ENCODE measurements around the gene ANOS1.

DNA sequence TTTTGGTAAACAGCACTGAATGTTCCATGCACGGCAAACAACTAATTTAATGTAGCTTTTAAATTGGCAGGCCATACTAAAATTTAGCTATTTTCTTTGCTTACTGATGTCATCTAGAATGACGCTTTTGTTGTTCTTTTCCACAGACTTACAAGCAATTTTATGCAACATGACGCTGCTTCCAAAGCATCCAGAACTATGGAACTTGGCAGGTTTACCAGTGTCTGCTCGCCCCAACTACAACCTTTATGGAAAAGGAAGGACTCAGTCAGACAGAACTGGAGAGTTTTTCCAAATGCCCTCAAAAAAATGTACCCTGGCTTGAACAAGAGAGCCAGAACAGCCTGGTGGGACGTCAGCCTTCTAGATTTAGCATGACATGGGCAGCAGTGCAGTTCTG, 58.7 kb downstream of the ANOS1 start:
- TF ChIP-seq, protein P1, sequence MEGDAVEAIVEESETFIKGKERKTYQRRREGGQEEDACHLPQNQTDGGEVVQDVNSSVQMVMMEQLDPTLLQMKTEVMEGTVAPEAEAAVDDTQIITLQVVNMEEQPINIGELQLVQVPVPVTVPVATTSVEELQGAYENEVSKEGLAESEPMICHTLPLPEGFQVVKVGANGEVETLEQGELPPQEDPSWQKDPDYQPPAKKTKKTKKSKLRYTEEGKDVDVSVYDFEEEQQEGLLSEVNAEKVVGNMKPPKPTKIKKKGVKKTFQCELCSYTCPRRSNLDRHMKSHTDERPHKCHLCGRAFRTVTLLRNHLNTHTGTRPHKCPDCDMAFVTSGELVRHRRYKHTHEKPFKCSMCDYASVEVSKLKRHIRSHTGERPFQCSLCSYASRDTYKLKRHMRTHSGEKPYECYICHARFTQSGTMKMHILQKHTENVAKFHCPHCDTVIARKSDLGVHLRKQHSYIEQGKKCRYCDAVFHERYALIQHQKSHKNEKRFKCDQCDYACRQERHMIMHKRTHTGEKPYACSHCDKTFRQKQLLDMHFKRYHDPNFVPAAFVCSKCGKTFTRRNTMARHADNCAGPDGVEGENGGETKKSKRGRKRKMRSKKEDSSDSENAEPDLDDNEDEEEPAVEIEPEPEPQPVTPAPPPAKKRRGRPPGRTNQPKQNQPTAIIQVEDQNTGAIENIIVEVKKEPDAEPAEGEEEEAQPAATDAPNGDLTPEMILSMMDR (IDR thresholded peaks at IDR 0.05; ENCODE audit: low read length) = no peak
- no peak for TF ChIP-seq EZH2 (IDR thresholded peaks at IDR 0.05; ENCODE audit: borderline replicate concordance, low read length)

All from OCI-LY1 (cell line).